Measurements from ENCODE around the gene DOK3. TPM values are rescaled to one million over a fixed set of nuclear protein-coding genes. Genes with fewer than 3 reads are reported as not detected.

The DOK3 gene
- polyA plus RNA-seq, 3 donors: 62.8 to 196 (median 98.3) TPM

DNA sequence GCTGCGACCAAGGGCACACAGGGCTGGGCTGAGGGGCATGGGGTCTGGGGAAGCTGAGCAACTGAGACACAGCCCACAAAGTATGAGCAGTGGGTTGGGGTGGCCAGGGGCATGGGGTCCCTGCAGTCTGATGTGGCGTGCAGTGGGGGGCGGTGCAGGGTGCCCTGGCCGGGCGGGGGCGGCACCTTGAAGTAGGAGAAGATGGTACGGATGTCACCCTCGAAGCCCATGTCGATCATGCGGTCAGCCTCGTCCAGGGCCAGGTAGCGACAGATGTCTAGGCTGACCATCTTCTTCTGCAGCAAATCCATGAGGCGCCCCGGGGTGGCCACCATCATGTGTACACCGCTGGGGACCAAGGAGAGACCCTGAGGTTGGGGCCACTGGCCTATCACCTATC, 3.9 kb upstream of the DOK3 start:
- Mint-ChIP-seq H3K9me3 (peaks cover 0 to 2% (median 0%) of the 10 kb centered on the region in 7 donors), H3K27ac (peak overlapping the region in 3 of 7 donors; percentile 58 to 71 (median 59)), H3K36me3 (peaks cover 50 to 55% of the 10 kb centered on the region in 2 donors), H3K27me3 (ENCODE audit: low read depth in 3 of 3) (peaks cover 0 to 5% (median 0%) of the 10 kb centered on the region in 3 donors), H3K4me3 (no peak overlapping the region), H3K4me1 (peaks cover 42% of the 10 kb centered on the region)
- 99% methylated on average over 15 of the region's 15 CpGs for WGBS (ENCODE audit: insufficient coverage)
- H3K79me2 ChIP-seq (ENCODE audit: insufficient read depth, low read length): peaks cover 57% of the 10 kb centered on the region
- H3K4me2 ChIP-seq (replicated peaks; ENCODE audit: extremely low read depth, low read length, poor library complexity, severe bottlenecking): no peak overlapping the region
- no peak overlapping the region for H3K9ac ChIP-seq (ENCODE audit: insufficient read depth, low read length, poor library complexity, severe bottlenecking)
- TF ChIP-seq, protein P1, sequence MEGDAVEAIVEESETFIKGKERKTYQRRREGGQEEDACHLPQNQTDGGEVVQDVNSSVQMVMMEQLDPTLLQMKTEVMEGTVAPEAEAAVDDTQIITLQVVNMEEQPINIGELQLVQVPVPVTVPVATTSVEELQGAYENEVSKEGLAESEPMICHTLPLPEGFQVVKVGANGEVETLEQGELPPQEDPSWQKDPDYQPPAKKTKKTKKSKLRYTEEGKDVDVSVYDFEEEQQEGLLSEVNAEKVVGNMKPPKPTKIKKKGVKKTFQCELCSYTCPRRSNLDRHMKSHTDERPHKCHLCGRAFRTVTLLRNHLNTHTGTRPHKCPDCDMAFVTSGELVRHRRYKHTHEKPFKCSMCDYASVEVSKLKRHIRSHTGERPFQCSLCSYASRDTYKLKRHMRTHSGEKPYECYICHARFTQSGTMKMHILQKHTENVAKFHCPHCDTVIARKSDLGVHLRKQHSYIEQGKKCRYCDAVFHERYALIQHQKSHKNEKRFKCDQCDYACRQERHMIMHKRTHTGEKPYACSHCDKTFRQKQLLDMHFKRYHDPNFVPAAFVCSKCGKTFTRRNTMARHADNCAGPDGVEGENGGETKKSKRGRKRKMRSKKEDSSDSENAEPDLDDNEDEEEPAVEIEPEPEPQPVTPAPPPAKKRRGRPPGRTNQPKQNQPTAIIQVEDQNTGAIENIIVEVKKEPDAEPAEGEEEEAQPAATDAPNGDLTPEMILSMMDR (IDR thresholded peaks at IDR 0.05): no peak
- H3K4me1 ChIP-seq (ENCODE audit: control insufficient read depth in 1 of 2, insufficient read depth in 2 of 2, low read length in 2 of 2): peaks cover 41 to 58% of the 10 kb centered on the region in 2 donors
- no peak for DNase-seq
- no peak overlapping the region for H3K27ac ChIP-seq (ENCODE audit: low read depth in 1 of 2, low read length in 2 of 2)
- H3K36me3 ChIP-seq (replicated peaks in 1 of 2; ENCODE audit: control insufficient read depth in 1 of 2, insufficient read depth in 2 of 2, low read length in 2 of 2): peaks cover 43 to 48% of the 10 kb centered on the region in 2 donors
- no peak overlapping the region for H3K4me3 ChIP-seq (replicated peaks in 1 of 3; ENCODE audit: low read depth in 2 of 3, low read length in 3 of 3)
- no peaks in the 10 kb centered on the region for H3K9me3 ChIP-seq (replicated peaks in 1 of 2; ENCODE audit: control insufficient read depth in 1 of 2, insufficient read depth in 1 of 2, low read length in 2 of 2)
- H3K27me3 ChIP-seq (ENCODE audit: control insufficient read depth in 2 of 2, insufficient read depth in 2 of 2, low read length in 2 of 2): no peaks in the 10 kb centered on the region
- H2AFZ ChIP-seq (ENCODE audit: insufficient read depth, low read depth, low read length, poor library complexity, severe bottlenecking): no peak overlapping the region
- H4K20me1 ChIP-seq (ENCODE audit: insufficient read depth, low read length): peaks cover 17% of the 10 kb centered on the region
- intact Hi-C loops (cut with micrococcal nuclease): no loop called here

DNA sequence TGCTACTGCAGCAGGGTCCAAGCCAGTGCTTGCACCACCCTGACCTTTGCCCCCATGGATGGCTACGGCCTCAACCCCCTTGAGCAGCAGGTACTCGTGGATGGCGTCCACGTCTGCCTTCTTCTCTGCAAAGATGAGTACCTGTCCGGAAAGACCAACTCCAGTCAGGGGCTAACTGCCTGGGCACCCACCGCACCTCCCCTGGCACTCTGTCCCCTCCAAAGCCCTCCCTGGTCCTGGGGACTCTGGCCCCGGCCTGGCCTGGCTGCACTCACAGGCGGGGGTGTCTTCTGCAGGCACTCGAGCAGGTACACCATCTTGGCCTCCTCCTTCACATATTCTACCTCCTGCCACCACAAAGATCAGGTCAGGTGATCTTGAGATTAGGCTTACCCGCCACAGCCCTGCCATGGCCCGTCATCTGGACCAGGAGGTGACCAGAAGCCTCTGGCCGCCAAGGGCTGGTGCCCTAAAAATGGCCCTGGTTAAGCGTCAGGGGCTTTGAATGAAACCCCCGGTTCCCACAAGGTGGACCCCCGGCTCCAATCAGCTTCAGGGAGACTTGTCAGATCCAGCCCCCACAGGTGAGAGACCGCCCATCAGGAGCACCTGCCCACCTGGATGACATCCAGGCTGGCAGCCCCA, 3.2 kb upstream of the DOK3 start:
- H3K4me1 ChIP-seq (ENCODE audit: control insufficient read depth in 1 of 2, insufficient read depth in 2 of 2, low read length in 2 of 2): peaks cover 41 to 64% of the 10 kb centered on the region in 2 donors
- H3K27me3 ChIP-seq (ENCODE audit: control insufficient read depth in 2 of 2, insufficient read depth in 2 of 2, low read length in 2 of 2): no peaks in the 10 kb centered on the region
- H4K20me1 ChIP-seq (ENCODE audit: insufficient read depth, low read length): peaks cover 21% of the 10 kb centered on the region
- H3K4me2 ChIP-seq (replicated peaks; ENCODE audit: extremely low read depth, low read length, poor library complexity, severe bottlenecking): no peak overlapping the region
- peaks cover 63% of the 10 kb centered on the region for H3K79me2 ChIP-seq (ENCODE audit: insufficient read depth, low read length)
- Mint-ChIP-seq H3K4me1 (peaks cover 44% of the 10 kb centered on the region), H3K27ac (peak overlapping the region in 5 of 7 donors; percentile 58 to 100 (median 63)), H3K4me3 (no peak overlapping the region), H3K9me3 (peaks cover 0 to 2% (median 0%) of the 10 kb centered on the region in 7 donors), H3K36me3 (peaks cover 51 to 57% of the 10 kb centered on the region in 2 donors), H3K27me3 (ENCODE audit: low read depth in 3 of 3) (peaks cover 0 to 5% (median 0%) of the 10 kb centered on the region in 3 donors)
- H3K9ac ChIP-seq (ENCODE audit: insufficient read depth, low read length, poor library complexity, severe bottlenecking): no peak overlapping the region
- no peak overlapping the region for H3K27ac ChIP-seq (ENCODE audit: low read depth in 1 of 2, low read length in 2 of 2)
- 99% methylated on average over 16 of the region's 16 CpGs for WGBS (ENCODE audit: insufficient coverage)
- TF ChIP-seq, protein P1 (IDR thresholded peaks at IDR 0.05): no peak
- H3K4me3 ChIP-seq (replicated peaks in 1 of 3; ENCODE audit: low read depth in 2 of 3, low read length in 3 of 3): no peak overlapping the region
- no peak overlapping the region for H2AFZ ChIP-seq (ENCODE audit: insufficient read depth, low read depth, low read length, poor library complexity, severe bottlenecking)
- intact Hi-C loops (cut with micrococcal nuclease): no loop called here
- no peaks in the 10 kb centered on the region for H3K9me3 ChIP-seq (replicated peaks in 1 of 2; ENCODE audit: control insufficient read depth in 1 of 2, insufficient read depth in 1 of 2, low read length in 2 of 2)
- H3K36me3 ChIP-seq (replicated peaks in 1 of 2; ENCODE audit: control insufficient read depth in 1 of 2, insufficient read depth in 2 of 2, low read length in 2 of 2): peaks cover 43 to 48% of the 10 kb centered on the region in 2 donors
- no peak for DNase-seq

Data from CD14-positive monocyte (primary cell).